GM10248 (cell line): ENCODE results near the gene NUP85.
A peak's percentile ranks its signal among the peaks of the same experiment; 100 is the strongest.

Experiments
- CTCF ChIA-PET: fragments of 300-600 bp; sonication (Branson Sonifier 250); formaldehyde crosslinking; extraction: SDS; loops from one replicate; lab custom pipeline; 2021; ENCODE audit warnings: antibody characterized with exemption; lab: Yijun Ruan, JAX
- POLR2A ChIA-PET: fragments of 350-650 bp; sonication (Branson Sonifier 250); formaldehyde crosslinking; extraction: SDS; loops from one replicate; lab custom pipeline; 2020; ENCODE audit warnings: antibody characterized with exemption; lab: Yijun Ruan, JAX
- DNase-seq: peaks from one replicate; pipeline ENCODE4 v3.0.0; 2012; ENCODE audit errors: extremely low spot score
- CTCF ChIP-seq: IDR thresholded peaks from 2 replicates; pipeline ENCODE4 v1.5.1; 2012; ENCODE audit warnings: mild to moderate bottlenecking, low read depth; ENCODE audit errors: extremely low read depth, missing control alignments, control extremely low read depth

NUP85 gene

DNA sequence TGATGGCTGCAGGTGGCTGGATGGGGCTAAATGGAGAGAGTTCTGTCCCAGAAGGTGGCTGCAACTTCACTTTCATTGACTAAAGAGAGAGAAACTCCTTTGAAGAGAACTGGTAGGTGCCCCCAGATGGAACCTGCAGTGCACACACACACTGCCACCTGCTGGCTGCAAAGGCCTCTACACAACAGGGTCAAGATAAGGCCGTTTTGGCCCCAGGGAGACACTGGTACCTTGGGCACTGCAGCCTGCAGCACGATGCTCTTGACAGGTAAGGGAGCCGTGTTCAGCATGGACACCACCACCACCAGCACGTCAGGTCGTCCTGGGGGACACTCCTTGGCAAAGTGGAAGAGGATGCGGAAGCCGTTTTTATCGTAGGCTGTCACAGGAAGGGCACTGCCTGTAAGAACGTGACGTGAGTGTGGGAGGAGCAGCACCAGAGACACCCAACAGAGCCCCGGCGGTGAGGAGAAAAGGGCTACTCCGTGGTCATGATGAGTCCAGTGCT, 33.3 kb downstream of the NUP85 start:
- TF ChIP-seq CTCF, result peak; percentile 84
- ChIA-PET CTCF (interaction anchor here (0.8 to 7.4 kb wide), 15 partner anchors 10 to 277 kb away, joined by 3 to 87 read pairs (median 7); partner anchors contain the start of genes GGA3, MIF4GD, MRPS7 and SLC25A19), POLR2A (no interaction called here)
- DNase-seq, result peak; percentile 82

DNA sequence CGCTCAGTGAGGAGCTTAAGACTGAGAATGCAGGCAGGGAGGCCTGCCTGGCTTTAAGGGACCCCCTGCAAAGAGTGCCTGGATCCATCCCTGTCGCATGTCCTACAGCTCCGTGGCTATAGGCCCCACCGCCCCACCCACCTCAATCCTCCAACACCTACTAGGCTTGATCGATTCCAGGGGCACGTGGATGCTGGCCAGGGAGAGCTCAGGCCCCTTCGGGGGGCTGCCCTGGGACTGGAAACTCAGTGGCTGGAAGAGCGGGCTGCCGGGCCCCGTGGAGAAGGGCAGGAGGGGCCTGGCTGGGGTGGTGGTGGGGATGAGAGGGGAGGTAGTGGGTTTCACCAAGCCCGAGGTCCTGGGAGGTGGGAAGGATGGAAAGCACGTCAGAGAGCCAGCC, 33.7 kb downstream of the NUP85 start:
- POLR2A ChIA-PET, result no interaction called here

GRCh38 chr17:75239778-75240393, 34.4 kb downstream of the NUP85 start:
- ChIA-PET POLR2A (interaction anchor here (1.3 kb wide), 1 partner anchor 12 kb away, joined by 3 read pairs; no protein-coding TSS in a partner anchor), CTCF (interaction anchor here (0.9 to 7.4 kb wide), 15 partner anchors 9 to 311 kb away, joined by 3 to 87 read pairs (median 5); partner anchors contain the start of genes GGA3, MIF4GD, MRPS7 and SLC25A19)
- no peak for DNase-seq
- no peak for TF ChIP-seq CTCF

More for the DNA sequence above, 33.7 kb downstream of the NUP85 start:
- no peak for DNase-seq
- TF ChIP-seq CTCF, result no peak
- CTCF ChIA-PET, result interaction anchor here (0.9 to 7.4 kb wide), 13 partner anchors 10 to 310 kb away, joined by 3 to 87 read pairs (median 5); partner anchors contain the start of genes MIF4GD and SLC25A19

- peak; percentile 54 for DNase-seq
- ChIA-PET POLR2A (interaction anchor here (1.3 kb wide), 1 partner anchor 13 kb away, joined by 3 read pairs; no protein-coding TSS in a partner anchor), CTCF (interaction anchor here (1.2 to 7.4 kb wide), 11 partner anchors 8 to 278 kb away, joined by 3 to 87 read pairs (median 5); partner anchors contain the start of genes GGA3, MRPS7, NT5C and SLC25A19)
- peak; percentile 59 for TF ChIP-seq CTCF
Measured at GRCh38 chr17:75240394-75241142, 35.1 kb downstream of the NUP85 start.

DNA sequence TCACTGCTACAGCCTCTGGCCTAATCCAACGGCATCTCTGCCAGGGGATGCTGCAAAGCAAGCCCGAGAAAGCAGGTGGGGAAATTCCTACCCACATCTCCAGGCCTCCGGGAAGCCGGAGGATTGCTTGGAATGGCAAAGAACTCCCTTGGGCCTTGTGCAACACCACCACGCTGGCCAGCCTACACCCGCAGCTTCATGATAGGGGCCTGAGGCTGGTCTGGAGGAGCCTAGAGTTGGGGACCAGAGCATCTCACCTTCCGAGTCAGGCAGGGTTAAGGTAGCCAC, 35.6 kb downstream of the NUP85 start:
- DNase-seq, result no peak
- TF ChIP-seq CTCF, result no peak
- ChIA-PET CTCF (interaction anchor here (1.2 to 7.4 kb wide), 6 partner anchors 8 to 279 kb away, joined by 3 to 87 read pairs (median 14); partner anchors contain the start of genes GGA3, MRPS7 and NT5C), POLR2A (no interaction called here)

DNA sequence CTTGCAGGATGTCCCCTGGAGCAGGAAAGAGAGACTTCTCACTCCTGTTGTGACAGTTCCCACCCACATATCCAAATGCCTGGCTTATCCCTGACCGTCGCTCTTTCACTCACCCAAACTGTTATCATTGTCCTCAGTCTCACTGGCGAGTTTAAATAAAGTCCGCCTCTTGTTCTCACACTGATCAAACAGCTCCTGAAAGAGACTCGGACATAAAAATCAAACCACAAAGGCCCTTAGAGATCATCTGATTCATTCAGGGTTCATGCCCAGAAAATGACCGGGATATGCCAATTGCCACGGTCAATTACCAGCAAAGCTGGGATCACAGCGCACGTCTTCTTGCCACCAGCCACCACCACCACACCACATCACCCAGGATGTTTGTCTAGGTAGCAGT, 36.0 kb downstream of the NUP85 start:
- TF ChIP-seq CTCF, result no peak
- ChIA-PET CTCF (interaction anchor here (1.2 to 7.4 kb wide), 8 partner anchors 7 to 279 kb away, joined by 3 to 87 read pairs (median 14); partner anchors contain the start of genes GGA3, MIF4GD, MRPS7 and NT5C), POLR2A (no interaction called here)
- no peak for DNase-seq
